Psoas muscle (tissue), 8 donors: ENCODE results near the gene ANXA8L1. TPM values are rescaled to one million over a fixed set of nuclear protein-coding genes. Genes with fewer than 3 reads are reported as not detected.
"Not testable (repeated sequence)": the region's sequence is repeated elsewhere in the genome, so short reads cannot be mapped to it uniquely, and the experiment has no call there.

ENCODE experiments used
- ATAC-seq, 4 donors: fragments of 200-7000 bp; cut with Tn5 transposase; one replicate each; pipeline ENCODE4 v1.9.1; 2020; ENCODE audit warnings: moderate library complexity in 3 of 4, mild to moderate bottlenecking in 2 of 4
- DNase-seq, 2 donors: peaks; one replicate each; pipeline ENCODE4 v3.0.0-alpha.2; 2020
- H3K27ac ChIP-seq: fragments of 200-600 bp; one replicate; pipeline ENCODE4 v1.8.0; 2022
- H3K27me3 ChIP-seq, 3 donors: fragments of 200-600 bp in 1 of 3; one replicate each; pipeline versions ENCODE4 v1.6.1 to v1.8.0; 2013 to 2022; ENCODE audit warnings: low read length in 2 of 3, mild to moderate bottlenecking in 2 of 3, moderate library complexity in 1 of 3; ENCODE audit not compliant: insufficient read depth in 3 of 3
- H3K36me3 ChIP-seq, 2 donors: fragments of 200-600 bp in 1 of 2; one replicate each; pipeline versions ENCODE4 v1.6.1 to v1.8.0; 2013 to 2022; ENCODE audit warnings: low read depth in 1 of 2, mild to moderate bottlenecking in 1 of 2, moderate library complexity in 1 of 2; ENCODE audit not compliant: insufficient read depth in 1 of 2
- H3K4me1 ChIP-seq: fragments of 200-600 bp; one replicate; pipeline ENCODE4 v1.8.0; 2022
- H3K4me3 ChIP-seq: fragments of 200-600 bp; one replicate; pipeline ENCODE4 v1.8.0; 2022; ENCODE audit warnings: mild to moderate bottlenecking
- H3K9me3 ChIP-seq: fragments of 200-600 bp; one replicate; pipeline ENCODE4 v1.8.0; 2022
- CTCF ChIP-seq: fragments of 200-600 bp; IDR thresholded peaks from one replicate; pipeline ENCODE4 v1.8.0; 2022; ENCODE audit warnings: antibody characterized with exemption
- WGBS, 3 donors: extraction: QIAGEN DNeasy Blood & Tissue Kit; methylation state at CpG; one replicate each; pipeline versions ENCODE4 v1.1.6 to v1.1.7; 2013; 5-methylcytosine and 5-hydroxymethylcytosine counted together
- intact Hi-C, 2 donors: fragments of 100-400 bp; cut with DNase I; formaldehyde crosslinking; loops; one replicate each; pipeline versions ENCODE4 v1.11.0 to v1.14.2; 2022
- polyA plus RNA-seq, 3 donors: library from polyadenylated mRNA; stranded (reverse); fragments of 200-250 nt; gene quantifications; one replicate each; pipeline ENCODE4 v1.2.3, GENCODE V29; 2013
- total RNA-seq, 4 donors: library from RNA; stranded (reverse); fragmentation: NEBNext Ultra II Directional in 2 of 4; extraction: Animal tissue kit (Norgen Biotek cat#: 25700) in 2 of 4; gene quantifications; one replicate each; pipeline versions ENCODE4 v1.2.1 to v1.2.4, GENCODE V29; 2021 to 2023
- donor health status: healthy with polysubstance abuse.
- donor health status: DM: no; HTN: no; CAD: no; lungs with moderate emphysema.
- donor health status: Bipolar disorder and iron deficiency.
- donor health status: healthy.
- donor health status: DM: yes; HTN: yes; CAD: no.
- donor health status: DM: no; HTN: no; CAD: no.
- donor health status: DM: no; HTN: no; CAD: no.
- donor health status: DM: yes; HTN: yes; CAD: no.

Gene ANXA8L1
- total and polyA plus RNA-seq, 7 donors: 0.15 TPM; not detected in 6

- Histone ChIP-seq H3K4me1 (no peaks in the 10 kb centered on the region), H3K27ac (no peak overlapping the region), H3K4me3 (no peak overlapping the region), H3K9me3 (no peaks in the 10 kb centered on the region), H3K36me3 (no peaks in the 10 kb centered on the region), H3K27me3 (no peaks in the 10 kb centered on the region)
- intact Hi-C loops: loop anchor here in 1 of 2 donors (10.0 kb wide), 1 partner anchor 105 kb away; no protein-coding TSS in a partner anchor
- no peak for DNase-seq
- no peak for ATAC-seq
- no peak for TF ChIP-seq CTCF
- WGBS, 3 donors: 47 to 66% (median 54%) methylated on average over 6 to 8 of the region's 8 CpGs
These were observed 45.9 kb upstream of the ANXA8L1 start for GRCh38 chr10:46329690-46330016.

- H3K27me3 ChIP-seq: no peaks in the 10 kb centered on the region
- H3K36me3 ChIP-seq: no peaks in the 10 kb centered on the region
- no peak for ATAC-seq
- intact Hi-C loops: no loop called here
- no peaks in the 10 kb centered on the region for H3K9me3 ChIP-seq
- H3K27ac ChIP-seq: no peak overlapping the region
- 87 to 88% (median 87%) methylated on average over 3 of the region's 3 CpGs for WGBS, 3 donors
- no peak overlapping the region for H3K4me3 ChIP-seq
- no peak for TF ChIP-seq CTCF
- no peak for DNase-seq
- H3K4me1 ChIP-seq: no peaks in the 10 kb centered on the region
These were observed 44.7 kb upstream of the ANXA8L1 start for GRCh38 chr10:46330894-46331293.

GRCh38 chr10:46365484-46365883 lies 10.1 kb upstream of the ANXA8L1 start:
- H3K9me3 ChIP-seq, DNase-seq, H3K36me3 ChIP-seq, H3K27ac ChIP-seq, H3K27me3 ChIP-seq, H3K4me1 ChIP-seq, H3K4me3 ChIP-seq, intact Hi-C loops, ATAC-seq: not testable (repeated sequence)
- 50 to 96% (median 73%) methylated on average over 2 to 3 of the region's 4 CpGs for WGBS, 3 donors

- ATAC-seq, intact Hi-C loops, H3K36me3 ChIP-seq, H3K27me3 ChIP-seq, H3K27ac ChIP-seq, DNase-seq, H3K4me1 ChIP-seq, H3K4me3 ChIP-seq, H3K9me3 ChIP-seq: not testable (repeated sequence)
- WGBS, 3 donors: 94% methylated on average over 2 of the region's 5 CpGs; no CpG with 5 or more reads in 2 of the 3 donors
These were observed 8.4 kb upstream of the ANXA8L1 start for GRCh38 chr10:46367209-46367608.

GRCh38 chr10:46367666-46368240 lies 7.8 kb upstream of the ANXA8L1 start:
- H3K9me3 ChIP-seq, H3K36me3 ChIP-seq, ATAC-seq, DNase-seq, H3K4me1 ChIP-seq, H3K27me3 ChIP-seq, intact Hi-C loops, H3K27ac ChIP-seq, H3K4me3 ChIP-seq: not testable (repeated sequence)
- 64 to 72% (median 69%) methylated on average over 5 of the region's 8 CpGs for WGBS, 3 donors

- not testable (repeated sequence) for DNase-seq, H3K27ac ChIP-seq, ATAC-seq
These were observed 6.6 kb upstream of the ANXA8L1 start for GRCh38 chr10:46368956-46369355.

GRCh38 chr10:46374410-46374809 lies 1.2 kb upstream of the ANXA8L1 start:
- H3K36me3 ChIP-seq, H3K4me3 ChIP-seq, ATAC-seq, DNase-seq, H3K27me3 ChIP-seq, H3K4me1 ChIP-seq, H3K27ac ChIP-seq, intact Hi-C loops, H3K9me3 ChIP-seq: not testable (repeated sequence)
- 72 to 86% (median 75%) methylated on average over 2 of the region's 3 CpGs for WGBS, 3 donors

More at GRCh38 chr10:46368956-46369355, 6.6 kb upstream of the ANXA8L1 start:
- H3K36me3 ChIP-seq, intact Hi-C loops, H3K4me3 ChIP-seq, H3K9me3 ChIP-seq, H3K4me1 ChIP-seq, H3K27me3 ChIP-seq: not testable (repeated sequence)
- 85 to 97% (median 92%) methylated on average over 5 to 10 of the region's 11 CpGs for WGBS, 3 donors

- H3K4me1 ChIP-seq, H3K27me3 ChIP-seq, ATAC-seq, DNase-seq, intact Hi-C loops, H3K36me3 ChIP-seq, H3K27ac ChIP-seq, H3K9me3 ChIP-seq, H3K4me3 ChIP-seq: not testable (repeated sequence)
- WGBS, 3 donors: no CpG with 5 or more reads among the region's 1 CpG
These were observed 1.4 kb downstream of the ANXA8L1 start for GRCh38 chr10:46377022-46377421.

- H3K36me3 ChIP-seq, H3K4me3 ChIP-seq, H3K27ac ChIP-seq, intact Hi-C loops, ATAC-seq, DNase-seq, H3K27me3 ChIP-seq, H3K4me1 ChIP-seq, H3K9me3 ChIP-seq: not testable (repeated sequence)
- WGBS, 3 donors: 50% methylated on average over 1 of the region's 4 CpGs; no CpG with 5 or more reads in 2 of the 3 donors
These were observed 2.1 kb downstream of the ANXA8L1 start for GRCh38 chr10:46377651-46378050.

GRCh38 chr10:46378108-46378507 lies 2.5 kb downstream of the ANXA8L1 start:
- intact Hi-C loops, H3K27me3 ChIP-seq, H3K9me3 ChIP-seq, H3K4me1 ChIP-seq, H3K27ac ChIP-seq, H3K36me3 ChIP-seq, H3K4me3 ChIP-seq, DNase-seq: not testable (repeated sequence)
- peak in 1 of 4 donors; percentile 23 for ATAC-seq
- WGBS, 3 donors: 48 to 61% methylated on average over 4 to 6 of the region's 8 CpGs; no CpG with 5 or more reads in 1 of the 3 donors
